Measurements from ENCODE around the gene LIG3. TPM values are rescaled to one million over a fixed set of nuclear protein-coding genes. Genes with fewer than 3 reads are reported as not detected.

The LIG3 gene
- total and polyA plus RNA-seq, 5 donors from 2014 or later, result 9.5 to 39.1 (median 10.5) TPM

- H3K4me1 Mint-ChIP-seq, result peaks cover 49 to 83% (median 62%) of the 10 kb centered on the region in 4 donors
- H3K4me3 ChIP-seq (ENCODE audit: low read depth, low read length), result peak overlapping the region; percentile 89
- H3K9me3 Mint-ChIP-seq, result no peaks in the 10 kb centered on the region
- H3K36me3 Mint-ChIP-seq, result peaks cover 9% of the 10 kb centered on the region
- peak overlapping the region; percentile 86 for H3K27ac ChIP-seq (ENCODE audit: insufficient read depth, low read length, poor library complexity, severe bottlenecking)
- no peaks in the 10 kb centered on the region for H3K27me3 ChIP-seq (ENCODE audit: control insufficient read depth, insufficient read depth, low read length)
- peaks cover 4% of the 10 kb centered on the region for H3K27me3 Mint-ChIP-seq
- no peaks in the 10 kb centered on the region for H3K9me3 ChIP-seq (ENCODE audit: control insufficient read depth in 2 of 2, low read length in 2 of 2)
- H3K36me3 ChIP-seq (ENCODE audit: control insufficient read depth, insufficient read depth, low read length), result peaks cover 4% of the 10 kb centered on the region
- peaks cover 90% of the 10 kb centered on the region for H3K4me1 ChIP-seq (ENCODE audit: control insufficient read depth, insufficient read depth, low read length, poor library complexity, severe bottlenecking)
- peak overlapping the region; percentile 73 to 86 (median 82) for H3K4me3 Mint-ChIP-seq
- no peak for DNase-seq
- no peak for ATAC-seq (ENCODE audit: low read depth in 2 of 2)
- H3K27ac Mint-ChIP-seq, result peak overlapping the region; percentile 92 to 97 (median 95)
Observed at GRCh38 chr17:35046245-35046644, 65.9 kb downstream of the LIG3 start.

- peaks cover 52 to 84% (median 68%) of the 10 kb centered on the region in 4 donors for H3K4me1 Mint-ChIP-seq
- peak overlapping the region; percentile 92 to 97 (median 95) for H3K27ac Mint-ChIP-seq
- peaks cover 2% of the 10 kb centered on the region for H3K36me3 ChIP-seq (ENCODE audit: control insufficient read depth, insufficient read depth, low read length)
- peaks cover 96% of the 10 kb centered on the region for H3K4me1 ChIP-seq (ENCODE audit: control insufficient read depth, insufficient read depth, low read length, poor library complexity, severe bottlenecking)
- H3K27me3 ChIP-seq (ENCODE audit: control insufficient read depth, insufficient read depth, low read length), result no peaks in the 10 kb centered on the region
- peak overlapping the region; percentile 89 for H3K4me3 ChIP-seq (ENCODE audit: low read depth, low read length)
- peaks cover 4% of the 10 kb centered on the region for H3K27me3 Mint-ChIP-seq
- H3K9me3 Mint-ChIP-seq, result no peaks in the 10 kb centered on the region
- H3K36me3 Mint-ChIP-seq, result peaks cover 8% of the 10 kb centered on the region
- H3K9me3 ChIP-seq (ENCODE audit: control insufficient read depth in 2 of 2, low read length in 2 of 2), result no peaks in the 10 kb centered on the region
- ATAC-seq (ENCODE audit: low read depth in 2 of 2) (peak; percentile 73 to 78), DNase-seq (peak; percentile 39 to 87 (median 65))
- H3K27ac ChIP-seq (ENCODE audit: insufficient read depth, low read length, poor library complexity, severe bottlenecking), result peak overlapping the region; percentile 86
- peak overlapping the region; percentile 73 to 86 (median 82) for H3K4me3 Mint-ChIP-seq
Observed at GRCh38 chr17:35046740-35047283, 66.5 kb downstream of the LIG3 start.

- peak overlapping the region; percentile 89 to 98 (median 92) for H3K27ac Mint-ChIP-seq
- no peaks in the 10 kb centered on the region for H3K27me3 ChIP-seq (ENCODE audit: control insufficient read depth, insufficient read depth, low read length)
- peaks cover 9% of the 10 kb centered on the region for H3K36me3 Mint-ChIP-seq
- peaks cover 100% of the 10 kb centered on the region for H3K4me1 ChIP-seq (ENCODE audit: control insufficient read depth, insufficient read depth, low read length, poor library complexity, severe bottlenecking)
- H3K4me3 ChIP-seq (ENCODE audit: low read depth, low read length), result peak overlapping the region; percentile 75
- ATAC-seq (ENCODE audit: low read depth in 2 of 2) (no peak), DNase-seq (no peak)
- H3K9me3 ChIP-seq (ENCODE audit: control insufficient read depth in 2 of 2, low read length in 2 of 2), result no peaks in the 10 kb centered on the region
- peaks cover 0 to 4% (median 0%) of the 10 kb centered on the region in 7 donors for H3K9me3 Mint-ChIP-seq
- peak overlapping the region; percentile 86 for H3K27ac ChIP-seq (ENCODE audit: insufficient read depth, low read length, poor library complexity, severe bottlenecking)
- peaks cover 2% of the 10 kb centered on the region for H3K36me3 ChIP-seq (ENCODE audit: control insufficient read depth, insufficient read depth, low read length)
- peaks cover 4% of the 10 kb centered on the region for H3K27me3 Mint-ChIP-seq
- H3K4me1 Mint-ChIP-seq, result peaks cover 54 to 88% (median 76%) of the 10 kb centered on the region in 4 donors
- peak overlapping the region; percentile 61 to 91 (median 80) for H3K4me3 Mint-ChIP-seq
Observed at GRCh38 chr17:35048685-35049379, 68.5 kb downstream of the LIG3 start.

GRCh38 chr17:35050170-35050569 is 69.9 kb downstream of the LIG3 start:
- Mint-ChIP-seq H3K36me3 (peaks cover 16% of the 10 kb centered on the region), H3K4me3 (no peak overlapping the region), H3K27me3 (peaks cover 4% of the 10 kb centered on the region), H3K9me3 (peaks cover 0 to 4% (median 0%) of the 10 kb centered on the region in 7 donors), H3K27ac (peak overlapping the region; percentile 89 to 98 (median 92)), H3K4me1 (peaks cover 48 to 87% (median 76%) of the 10 kb centered on the region in 4 donors)
- ATAC-seq (ENCODE audit: low read depth in 2 of 2), result no peak
- no peaks in the 10 kb centered on the region for H3K27me3 ChIP-seq (ENCODE audit: control insufficient read depth, insufficient read depth, low read length)
- DNase-seq, result no peak
- H3K36me3 ChIP-seq (ENCODE audit: control insufficient read depth, insufficient read depth, low read length), result peaks cover 8% of the 10 kb centered on the region
- H3K27ac ChIP-seq (ENCODE audit: insufficient read depth, low read length, poor library complexity, severe bottlenecking), result peak overlapping the region; percentile 86
- H3K4me1 ChIP-seq (ENCODE audit: control insufficient read depth, insufficient read depth, low read length, poor library complexity, severe bottlenecking), result peaks cover 95% of the 10 kb centered on the region
- no peaks in the 10 kb centered on the region for H3K9me3 ChIP-seq (ENCODE audit: control insufficient read depth in 2 of 2, low read length in 2 of 2)
- no peak overlapping the region for H3K4me3 ChIP-seq (ENCODE audit: low read depth, low read length)

- DNase-seq, result peak; percentile 45 to 93 (median 81)
- H3K4me3 Mint-ChIP-seq, result peak overlapping the region; percentile 61 to 76 (median 67)
- Histone ChIP-seq H3K36me3 (ENCODE audit: control insufficient read depth, insufficient read depth, low read length) (peaks cover 10% of the 10 kb centered on the region), H3K27ac (ENCODE audit: insufficient read depth, low read length, poor library complexity, severe bottlenecking) (peak overlapping the region; percentile 86), H3K4me3 (ENCODE audit: low read depth, low read length) (peak overlapping the region; percentile 75), H3K27me3 (ENCODE audit: control insufficient read depth, insufficient read depth, low read length) (no peaks in the 10 kb centered on the region), H3K4me1 (ENCODE audit: control insufficient read depth, insufficient read depth, low read length, poor library complexity, severe bottlenecking) (peaks cover 90% of the 10 kb centered on the region), H3K9me3 (ENCODE audit: control insufficient read depth in 2 of 2, low read length in 2 of 2) (no peaks in the 10 kb centered on the region)
- ATAC-seq (ENCODE audit: low read depth in 2 of 2), result peak; percentile 90 to 91
- peaks cover 21% of the 10 kb centered on the region for H3K36me3 Mint-ChIP-seq
- peaks cover 4% of the 10 kb centered on the region for H3K27me3 Mint-ChIP-seq
- H3K27ac Mint-ChIP-seq, result peak overlapping the region; percentile 91 to 99 (median 92)
- H3K9me3 Mint-ChIP-seq, result peaks cover 0 to 4% (median 0%) of the 10 kb centered on the region in 7 donors
- peaks cover 38 to 84% (median 75%) of the 10 kb centered on the region in 4 donors for H3K4me1 Mint-ChIP-seq
Observed at GRCh38 chr17:35051183-35051578, 70.9 kb downstream of the LIG3 start.

GRCh38 chr17:35051579-35052240 is 71.4 kb downstream of the LIG3 start:
- ATAC-seq (ENCODE audit: low read depth in 2 of 2) (no peak), DNase-seq (peak in 1 of 3 donors; percentile 23)
- Mint-ChIP-seq H3K27ac (peak overlapping the region; percentile 91 to 99 (median 92)), H3K36me3 (peaks cover 21% of the 10 kb centered on the region), H3K27me3 (peaks cover 4% of the 10 kb centered on the region), H3K9me3 (peaks cover 0 to 4% (median 0%) of the 10 kb centered on the region in 7 donors), H3K4me3 (peak overlapping the region; percentile 61 to 76 (median 67)), H3K4me1 (peaks cover 33 to 84% (median 73%) of the 10 kb centered on the region in 4 donors)
- no peaks in the 10 kb centered on the region for H3K9me3 ChIP-seq (ENCODE audit: control insufficient read depth in 2 of 2, low read length in 2 of 2)
- H3K27ac ChIP-seq (ENCODE audit: insufficient read depth, low read length, poor library complexity, severe bottlenecking), result peak overlapping the region; percentile 86
- H3K4me1 ChIP-seq (ENCODE audit: control insufficient read depth, insufficient read depth, low read length, poor library complexity, severe bottlenecking), result peaks cover 85% of the 10 kb centered on the region
- H3K36me3 ChIP-seq (ENCODE audit: control insufficient read depth, insufficient read depth, low read length), result peaks cover 10% of the 10 kb centered on the region
- peak overlapping the region; percentile 75 for H3K4me3 ChIP-seq (ENCODE audit: low read depth, low read length)
- no peaks in the 10 kb centered on the region for H3K27me3 ChIP-seq (ENCODE audit: control insufficient read depth, insufficient read depth, low read length)

GRCh38 chr17:35052241-35052610 is 71.9 kb downstream of the LIG3 start:
- Mint-ChIP-seq H3K27me3 (peaks cover 4% of the 10 kb centered on the region), H3K4me1 (peaks cover 30 to 83% (median 71%) of the 10 kb centered on the region in 4 donors), H3K27ac (peak overlapping the region; percentile 91 to 99 (median 92)), H3K9me3 (peaks cover 0 to 4% (median 0%) of the 10 kb centered on the region in 7 donors), H3K4me3 (peak overlapping the region in 3 of 4 donors; percentile 65 to 76 (median 69)), H3K36me3 (peaks cover 23% of the 10 kb centered on the region)
- ATAC-seq (ENCODE audit: low read depth in 2 of 2) (no peak), DNase-seq (no peak)
- peaks cover 10% of the 10 kb centered on the region for H3K36me3 ChIP-seq (ENCODE audit: control insufficient read depth, insufficient read depth, low read length)
- no peaks in the 10 kb centered on the region for H3K9me3 ChIP-seq (ENCODE audit: control insufficient read depth in 2 of 2, low read length in 2 of 2)
- H3K27ac ChIP-seq (ENCODE audit: insufficient read depth, low read length, poor library complexity, severe bottlenecking), result peak overlapping the region; percentile 86
- H3K4me1 ChIP-seq (ENCODE audit: control insufficient read depth, insufficient read depth, low read length, poor library complexity, severe bottlenecking), result peaks cover 79% of the 10 kb centered on the region
- H3K4me3 ChIP-seq (ENCODE audit: low read depth, low read length), result peak overlapping the region; percentile 75
- H3K27me3 ChIP-seq (ENCODE audit: control insufficient read depth, insufficient read depth, low read length), result no peaks in the 10 kb centered on the region

Measured in CD4-positive, CD25-positive, alpha-beta regulatory T cell (primary cell).